ENCODE data around the gene MMD.

The MMD gene

GRCh38 chr17:55377671-55378275, 43.9 kb downstream of the MMD start:
- DNase-seq, result no peak
- intact Hi-C loops (cut with DNase I), result no loop called here

- intact Hi-C loops (cut with DNase I), result no loop called here
- no peak for DNase-seq
These were observed 52.9 kb downstream of the MMD start for GRCh38 chr17:55368706-55369105.

GRCh38 chr17:55366020-55366481, 55.6 kb downstream of the MMD start:
- peak in 18 of 42 donors; percentile 3 to 56 (median 28) for DNase-seq
- intact Hi-C loops (cut with DNase I), result no loop called here

GRCh38 chr17:55363033-55363432, 58.6 kb downstream of the MMD start:
- intact Hi-C loops (cut with DNase I), result no loop called here
- DNase-seq, result no peak

GRCh38 chr17:55360971-55361370, 60.7 kb downstream of the MMD start:
- intact Hi-C loops (cut with DNase I), result no loop called here
- no peak for DNase-seq

- peak; percentile 16 to 92 (median 77) for DNase-seq
- intact Hi-C loops (cut with DNase I), result no loop called here
These were observed 65.0 kb downstream of the MMD start for GRCh38 chr17:55356434-55357328.

GRCh38 chr17:55354941-55355340, 66.7 kb downstream of the MMD start:
- intact Hi-C loops (cut with DNase I), result no loop called here
- DNase-seq, result no peak

- intact Hi-C loops (cut with DNase I), result no loop called here
These were observed 67.6 kb downstream of the MMD start for GRCh38 chr17:55354010-55354409.

GRCh38 chr17:55351226-55351625, 70.4 kb downstream of the MMD start:
- intact Hi-C loops (cut with DNase I), result no loop called here
- no peak for DNase-seq

More at GRCh38 chr17:55354010-55354409, 67.6 kb downstream of the MMD start:
- no peak for DNase-seq

- intact Hi-C loops (cut with DNase I), result no loop called here
- DNase-seq, result no peak
These were observed 70.8 kb downstream of the MMD start for GRCh38 chr17:55350825-55351205.

- intact Hi-C loops (cut with DNase I), result loop anchor here (10.0 kb wide), 1 partner anchor 354 kb away; no protein-coding TSS in a partner anchor
- peak; percentile 15 to 81 (median 53) for DNase-seq
These were observed 72.8 kb downstream of the MMD start for GRCh38 chr17:55348749-55349354.

GRCh38 chr17:55347341-55347740, 74.3 kb downstream of the MMD start:
- intact Hi-C loops (cut with DNase I), result loop anchor here (10.0 kb wide), 1 partner anchor 353 kb away; no protein-coding TSS in a partner anchor

GRCh38 chr17:55346658-55347057, 75.0 kb downstream of the MMD start:
- DNase-seq, result no peak
- intact Hi-C loops (cut with DNase I), result loop anchor here (10.0 kb wide), 1 partner anchor 352 kb away; no protein-coding TSS in a partner anchor

More at GRCh38 chr17:55347341-55347740, 74.3 kb downstream of the MMD start:
- no peak for DNase-seq

GRCh38 chr17:55345132-55345531, 76.5 kb downstream of the MMD start:
- intact Hi-C loops (cut with DNase I), result loop anchor here (10.0 kb wide), 1 partner anchor 350 kb away; no protein-coding TSS in a partner anchor
- no peak for DNase-seq

- no peak for DNase-seq
- intact Hi-C loops (cut with DNase I), result loop anchor here (10.0 kb wide), 1 partner anchor 350 kb away; no protein-coding TSS in a partner anchor
These were observed 77.1 kb downstream of the MMD start for GRCh38 chr17:55344514-55344997.

GRCh38 chr17:55343900-55344513, 77.6 kb downstream of the MMD start:
- intact Hi-C loops (cut with DNase I), result loop anchor here (10.0 kb wide), 1 partner anchor 349 kb away; no protein-coding TSS in a partner anchor
- DNase-seq, result no peak

- intact Hi-C loops (cut with DNase I), result loop anchor here (10.0 kb wide), 1 partner anchor 348 kb away; no protein-coding TSS in a partner anchor
- no peak for DNase-seq
These were observed 78.6 kb downstream of the MMD start for GRCh38 chr17:55342800-55343585.

All from head of caudate nucleus (tissue), 42 donors.